Natural killer cell (primary cell): ENCODE measurements around the gene ZCCHC8. TPM values are rescaled to one million over a fixed set of nuclear protein-coding genes. Genes with fewer than 3 reads are reported as not detected.

ENCODE experiments used
- ATAC-seq, 3 donors: fragments of 150-1000 bp in 2 of 3; fragments of 200-7000 bp in 1 of 3; cut with Tn5 transposase; 1 replicate in 1 of 3; 2 replicates in 2 of 3; pipeline ENCODE4 v1.10.0; 2021; ENCODE audit warnings: mild to moderate bottlenecking in 2 of 3, moderate library complexity in 2 of 3
- DNase-seq, 2 donors: peaks; one replicate each; pipeline versions ENCODE4 v3.0.0 to v3.0.0-alpha.2; 2013 to 2021; ENCODE audit warnings: mixed read lengths in 1 of 2
- H3K27ac ChIP-seq: one replicate; pipeline ENCODE4 v1.5.1; 2013; ENCODE audit warnings: mild to moderate bottlenecking, low read length
- H3K27me3 ChIP-seq: one replicate; pipeline ENCODE4 v1.6.1; 2013; ENCODE audit warnings: low read length; ENCODE audit not compliant: control insufficient read depth, insufficient read depth
- H3K36me3 ChIP-seq: one replicate; pipeline ENCODE4 v1.6.1; 2013; ENCODE audit warnings: low read length; ENCODE audit not compliant: control insufficient read depth, insufficient read depth
- H3K4me1 ChIP-seq: one replicate; pipeline ENCODE4 v1.6.1; 2013; ENCODE audit warnings: low read length; ENCODE audit not compliant: control insufficient read depth, insufficient read depth
- H3K4me3 ChIP-seq: one replicate; pipeline ENCODE4 v1.5.1; 2013; ENCODE audit warnings: low read length
- H3K9me3 ChIP-seq: one replicate; pipeline ENCODE4 v1.6.1; 2013; ENCODE audit warnings: low read length; ENCODE audit not compliant: control insufficient read depth, insufficient read depth
- H3K27ac Mint-ChIP-seq, 2 donors: one replicate each; pipeline ENCODE4 v1.8.0; 2022; ENCODE audit warnings: mild to moderate bottlenecking in 2 of 2, mixed read lengths in 2 of 2, moderate library complexity in 1 of 2
- H3K27me3 Mint-ChIP-seq, 2 donors: one replicate each; pipeline ENCODE4 v1.8.0; 2022; ENCODE audit warnings: low read depth in 2 of 2, mixed read lengths in 2 of 2
- H3K36me3 Mint-ChIP-seq: one replicate; pipeline ENCODE4 v1.8.0; 2022; ENCODE audit warnings: mixed read lengths
- H3K4me1 Mint-ChIP-seq, 2 donors: one replicate each; pipeline ENCODE4 v1.8.0; 2022; ENCODE audit warnings: mixed read lengths in 2 of 2
- H3K4me3 Mint-ChIP-seq: one replicate; pipeline ENCODE4 v1.8.0; 2022; ENCODE audit warnings: mild to moderate bottlenecking, moderate library complexity, mixed read lengths
- H3K9me3 Mint-ChIP-seq, 2 donors: one replicate each; pipeline ENCODE4 v1.8.0; 2022; ENCODE audit warnings: mixed read lengths in 2 of 2
- WGBS: methylation state at CpG from one replicate; pipeline ENCODE4 v1.1.7; 2013; ENCODE audit warnings: missing lambda C conversion rate; ENCODE audit not compliant: insufficient coverage; 5-methylcytosine and 5-hydroxymethylcytosine counted together
- intact Hi-C: fragments of 100-400 bp; cut with micrococcal nuclease; formaldehyde crosslinking; loops from one replicate; pipeline ENCODE4 v1.14.2; 2022
- total RNA-seq, 4 donors: library from RNA; stranded (reverse); fragments of 120-200 nt in 1 of 4; gene quantifications; one replicate each; pipeline versions ENCODE4 v1.2.3 to v1.2.4, GENCODE V29; 2013 to 2022
- TF ChIP-seq, protein P1 (sequence below): fragments of 200-600 bp; IDR thresholded peaks from one replicate; pipeline ENCODE4 v1.8.0; 2022; ENCODE audit warnings: antibody characterized with exemption

The ZCCHC8 gene
- total RNA-seq, 3 donors from 2014 or later (not counting 1 experiment from before 2014, with no cell fraction given): 57.7 to 71.6 (median 66.6) TPM

GRCh38 chr12:122517877-122518276, 17.1 kb upstream of the ZCCHC8 start:
- Histone ChIP-seq H3K27ac (no peak overlapping the region), H3K4me1 (no peaks in the 10 kb centered on the region), H3K9me3 (no peaks in the 10 kb centered on the region), H3K4me3 (no peak overlapping the region), H3K36me3 (peaks cover 88% of the 10 kb centered on the region), H3K27me3 (no peaks in the 10 kb centered on the region)
- ATAC-seq: peak in 1 of 3 donors; percentile 15
- Mint-ChIP-seq H3K36me3 (peaks cover 42% of the 10 kb centered on the region), H3K9me3 (no peaks in the 10 kb centered on the region), H3K27me3 (no peaks in the 10 kb centered on the region), H3K4me3 (no peak overlapping the region), H3K27ac (peak overlapping the region in 1 of 2 donors; percentile 62), H3K4me1 (peaks cover 16 to 32% of the 10 kb centered on the region in 2 donors)
- no peak for DNase-seq
- TF ChIP-seq, protein P1, sequence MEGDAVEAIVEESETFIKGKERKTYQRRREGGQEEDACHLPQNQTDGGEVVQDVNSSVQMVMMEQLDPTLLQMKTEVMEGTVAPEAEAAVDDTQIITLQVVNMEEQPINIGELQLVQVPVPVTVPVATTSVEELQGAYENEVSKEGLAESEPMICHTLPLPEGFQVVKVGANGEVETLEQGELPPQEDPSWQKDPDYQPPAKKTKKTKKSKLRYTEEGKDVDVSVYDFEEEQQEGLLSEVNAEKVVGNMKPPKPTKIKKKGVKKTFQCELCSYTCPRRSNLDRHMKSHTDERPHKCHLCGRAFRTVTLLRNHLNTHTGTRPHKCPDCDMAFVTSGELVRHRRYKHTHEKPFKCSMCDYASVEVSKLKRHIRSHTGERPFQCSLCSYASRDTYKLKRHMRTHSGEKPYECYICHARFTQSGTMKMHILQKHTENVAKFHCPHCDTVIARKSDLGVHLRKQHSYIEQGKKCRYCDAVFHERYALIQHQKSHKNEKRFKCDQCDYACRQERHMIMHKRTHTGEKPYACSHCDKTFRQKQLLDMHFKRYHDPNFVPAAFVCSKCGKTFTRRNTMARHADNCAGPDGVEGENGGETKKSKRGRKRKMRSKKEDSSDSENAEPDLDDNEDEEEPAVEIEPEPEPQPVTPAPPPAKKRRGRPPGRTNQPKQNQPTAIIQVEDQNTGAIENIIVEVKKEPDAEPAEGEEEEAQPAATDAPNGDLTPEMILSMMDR: no peak
- intact Hi-C loops: no loop called here
- 88% methylated on average over 5 of the region's 5 CpGs for WGBS

- ATAC-seq: no peak
Observed at GRCh38 chr12:122516544-122517361, 16.0 kb upstream of the ZCCHC8 start.

GRCh38 chr12:122515275-122515674, 14.5 kb upstream of the ZCCHC8 start:
- Mint-ChIP-seq H3K36me3 (peaks cover 28% of the 10 kb centered on the region), H3K4me1 (peaks cover 0 to 20% of the 10 kb centered on the region in 2 donors), H3K4me3 (no peak overlapping the region), H3K27me3 (no peaks in the 10 kb centered on the region), H3K27ac (peak overlapping the region in 1 of 2 donors; percentile 64), H3K9me3 (no peaks in the 10 kb centered on the region)
- intact Hi-C loops: no loop called here
- 92% methylated on average over 2 of the region's 2 CpGs for WGBS
- Histone ChIP-seq H3K27ac (no peak overlapping the region), H3K9me3 (no peaks in the 10 kb centered on the region), H3K27me3 (no peaks in the 10 kb centered on the region), H3K4me1 (no peaks in the 10 kb centered on the region), H3K36me3 (peaks cover 92% of the 10 kb centered on the region), H3K4me3 (no peak overlapping the region)
- DNase-seq (no peak), ATAC-seq (no peak)
- TF ChIP-seq, protein P1: no peak

More at GRCh38 chr12:122516544-122517361, 16.0 kb upstream of the ZCCHC8 start:
- TF ChIP-seq, protein P1: no peak
- Histone ChIP-seq H3K27ac (no peak overlapping the region), H3K9me3 (no peaks in the 10 kb centered on the region), H3K4me1 (no peaks in the 10 kb centered on the region), H3K4me3 (no peak overlapping the region), H3K27me3 (no peaks in the 10 kb centered on the region), H3K36me3 (peaks cover 92% of the 10 kb centered on the region)
- H3K27ac Mint-ChIP-seq: peak overlapping the region in 1 of 2 donors; percentile 62
- H3K27me3 Mint-ChIP-seq: no peaks in the 10 kb centered on the region
- H3K4me3 Mint-ChIP-seq: no peak overlapping the region
- DNase-seq: no peak
- no peaks in the 10 kb centered on the region for H3K9me3 Mint-ChIP-seq
- intact Hi-C loops: no loop called here
- peaks cover 42% of the 10 kb centered on the region for H3K36me3 Mint-ChIP-seq
- 93% methylated on average over 10 of the region's 13 CpGs for WGBS
- peaks cover 10 to 25% of the 10 kb centered on the region in 2 donors for H3K4me1 Mint-ChIP-seq
